Nucleus accumbens (tissue), 56 donors: ENCODE measurements around the gene PRELP.

Source experiments
- DNase-seq, 56 donors: peaks; one replicate each; lab custom pipeline; 2025; lab: John Stamatoyannopoulos, UW

The PRELP gene

GRCh38 chr1:203520315-203520714, 44.7 kb downstream of the PRELP start:
- no peak for DNase-seq

- DNase-seq = no peak
Measured at GRCh38 chr1:203521074-203521794, 45.6 kb downstream of the PRELP start.

GRCh38 chr1:203521812-203522211, 46.2 kb downstream of the PRELP start:
- no peak for DNase-seq

DNA sequence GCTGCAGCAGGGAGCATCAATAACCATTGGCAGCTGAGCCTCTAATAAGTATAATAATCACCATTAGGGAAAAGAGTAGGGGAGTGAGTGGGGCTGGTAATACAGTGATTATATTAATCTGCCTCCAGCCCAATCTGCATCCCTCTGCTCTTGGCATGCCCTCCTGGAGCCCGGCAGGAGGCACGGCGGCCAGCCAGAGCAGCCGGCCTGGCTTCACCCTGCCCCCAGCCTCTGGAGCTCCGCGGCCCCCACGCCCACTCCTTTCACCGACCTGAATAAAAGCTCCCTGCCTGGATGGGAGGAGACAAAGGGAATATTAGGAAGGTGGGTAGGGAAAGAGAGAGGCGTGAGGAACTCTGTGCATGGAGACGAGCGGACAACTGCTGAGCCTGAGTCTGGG, 46.6 kb downstream of the PRELP start:
- DNase-seq = peak in 2 of 56 donors; percentile 13 to 16

DNA sequence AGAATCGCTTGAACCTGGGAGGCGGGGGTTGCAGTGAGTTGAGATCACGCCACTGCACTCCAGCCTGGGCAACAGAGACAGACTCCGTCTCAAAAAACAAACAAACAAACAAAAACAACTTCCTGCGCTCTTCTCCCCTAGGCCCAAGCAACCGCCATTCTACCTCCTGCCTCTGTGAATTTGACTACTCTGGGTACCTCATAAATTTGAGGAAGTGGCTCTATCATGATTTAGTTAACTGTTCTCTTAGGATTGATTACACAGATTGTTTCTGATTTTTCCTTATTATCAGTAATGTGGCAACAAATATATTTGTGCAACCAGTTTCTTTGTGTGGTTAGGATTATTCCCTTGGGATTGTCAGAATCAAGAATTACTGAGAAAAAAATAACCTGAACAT, 48.1 kb downstream of the PRELP start:
- DNase-seq = no peak

- no peak for DNase-seq
Measured at GRCh38 chr1:203524152-203524551, 48.5 kb downstream of the PRELP start.

DNA sequence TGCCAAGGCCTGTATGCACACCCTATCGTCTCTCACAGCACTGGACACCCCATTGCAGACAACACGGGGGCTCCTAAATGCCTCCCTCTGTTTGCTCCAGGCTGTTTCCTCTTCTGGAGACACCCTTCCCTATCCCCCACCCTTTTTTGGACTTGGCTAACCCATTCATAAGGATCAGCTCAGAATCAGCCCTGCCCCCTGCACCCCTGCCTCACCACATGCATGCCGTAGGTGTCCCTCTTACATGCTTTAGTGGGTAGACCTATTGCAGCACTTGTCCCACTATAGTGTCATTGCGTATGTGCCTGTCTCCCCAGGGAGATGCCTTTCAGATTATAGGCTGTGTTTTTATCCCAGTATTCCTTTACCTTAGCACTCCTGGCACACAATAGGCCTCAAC, 49.2 kb downstream of the PRELP start:
- no peak for DNase-seq

DNA sequence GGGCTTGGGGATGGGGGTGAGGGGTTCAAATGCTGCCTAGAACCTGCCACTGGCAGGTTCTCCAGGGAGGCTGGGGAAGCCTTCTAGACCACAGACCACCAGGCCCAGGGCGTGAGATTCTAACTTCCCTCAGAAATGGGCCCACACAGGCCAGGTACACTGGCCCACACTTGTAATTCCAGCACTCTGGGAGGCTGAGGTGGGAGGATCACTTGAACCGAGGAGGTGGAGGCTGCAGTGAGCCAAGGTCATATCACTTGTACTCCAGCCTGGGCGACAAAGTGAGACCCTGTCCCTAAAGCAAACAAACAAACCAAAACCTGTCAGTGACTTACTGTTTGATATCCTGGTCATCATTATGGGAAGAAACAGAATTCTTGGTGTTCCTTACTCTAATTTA, 50.1 kb downstream of the PRELP start:
- DNase-seq = no peak

DNA sequence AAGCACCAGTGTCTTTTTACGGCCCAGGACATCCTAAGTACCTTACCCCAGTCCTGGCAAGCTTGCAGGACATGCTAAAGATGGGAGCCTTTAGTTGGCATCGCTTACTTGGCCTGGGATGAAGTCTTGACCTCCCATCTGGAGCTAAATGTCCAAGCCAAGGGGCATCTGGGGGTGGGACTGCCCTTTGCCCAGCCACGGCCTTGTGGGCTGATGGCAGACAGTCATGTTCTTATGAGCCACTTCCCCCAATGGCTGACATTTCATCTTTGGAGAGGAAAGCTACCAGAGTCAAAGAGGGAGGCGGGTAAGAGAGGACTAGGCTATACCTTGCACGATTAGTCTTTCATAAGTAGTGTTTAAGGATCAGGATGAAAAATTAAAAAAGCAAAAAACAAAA, 50.5 kb downstream of the PRELP start:
- DNase-seq = no peak

- no peak for DNase-seq
Measured at GRCh38 chr1:203526572-203526971, 51.0 kb downstream of the PRELP start.

GRCh38 chr1:203527013-203527412, 51.4 kb downstream of the PRELP start:
- no peak for DNase-seq

DNA sequence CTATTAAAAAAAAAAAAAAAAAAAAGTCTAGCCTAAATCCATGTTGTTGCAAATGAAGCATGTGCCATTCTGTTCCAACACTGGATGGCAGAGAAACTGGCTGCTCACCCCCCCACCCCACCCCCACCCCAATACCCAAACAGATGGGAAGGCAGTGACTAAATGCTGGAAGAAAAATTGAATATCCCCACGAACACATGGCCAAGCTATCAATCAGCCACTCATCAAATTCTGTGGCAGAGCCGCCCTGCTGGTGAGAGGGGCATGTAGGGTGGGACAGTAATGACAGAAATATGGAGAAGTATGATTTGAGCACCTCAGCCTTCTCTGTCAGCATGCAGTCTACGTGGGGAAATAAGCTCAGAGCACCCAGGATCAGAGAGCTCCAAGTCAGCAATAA, 52.5 kb downstream of the PRELP start:
- no peak for DNase-seq

- DNase-seq = no peak
Measured at GRCh38 chr1:203528976-203529835, 53.6 kb downstream of the PRELP start.

DNA sequence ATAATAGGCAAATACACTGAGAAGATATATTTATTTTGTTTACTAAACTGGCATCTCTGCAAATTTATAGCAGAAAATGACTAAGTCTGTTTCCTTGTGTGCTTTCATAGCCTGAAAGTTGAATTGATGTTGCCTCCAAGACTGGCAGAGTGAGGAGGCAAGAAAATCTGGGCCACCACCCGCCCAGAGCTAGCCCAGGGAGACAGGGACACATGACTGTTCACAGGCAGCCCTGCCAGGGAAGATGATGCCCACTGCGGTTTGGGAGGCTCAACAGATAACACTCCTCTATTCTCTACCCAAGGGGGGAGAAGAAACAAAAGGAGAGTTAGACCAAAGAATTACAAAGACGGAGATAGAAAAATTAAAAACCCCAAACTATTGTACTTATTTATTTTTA, 55.5 kb downstream of the PRELP start:
- DNase-seq = no peak

DNA sequence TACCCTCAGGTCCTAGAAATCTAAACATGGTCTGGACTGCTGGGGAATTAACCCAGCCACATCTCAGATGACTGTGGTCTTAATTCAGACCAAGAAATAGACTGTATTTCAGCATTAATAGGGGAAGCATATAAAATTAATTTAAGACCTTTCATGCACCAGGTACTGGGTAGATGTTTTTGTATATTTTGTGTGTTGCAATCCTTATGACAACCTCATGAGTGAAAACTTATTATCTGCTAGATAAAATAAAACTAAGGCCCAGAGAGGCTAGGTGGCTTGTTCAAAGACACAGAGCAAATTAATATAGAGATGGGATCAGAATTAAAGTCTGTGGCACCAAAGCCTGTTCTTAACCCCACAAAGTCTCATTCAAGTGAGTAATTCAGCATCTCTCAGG, 58.4 kb downstream of the PRELP start:
- no peak for DNase-seq

DNA sequence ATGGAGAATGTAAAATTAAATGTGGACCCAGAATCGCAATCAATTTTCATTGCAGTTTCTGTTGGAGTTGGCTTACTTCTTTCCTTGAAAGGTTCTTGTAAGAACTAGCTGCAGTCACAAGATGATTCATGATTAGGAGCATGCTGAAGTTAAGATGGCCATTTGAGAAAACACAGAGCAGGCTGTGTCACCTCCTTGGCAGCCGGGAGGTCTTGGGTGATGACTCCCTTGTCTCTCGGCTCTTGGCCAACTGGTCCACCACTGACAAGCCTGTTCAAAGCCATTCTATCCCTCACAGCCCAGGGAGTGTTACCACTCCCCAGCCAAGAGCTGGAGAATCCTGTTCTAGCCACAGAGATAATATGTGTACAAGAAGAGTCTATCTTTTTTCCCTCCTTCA, 58.9 kb downstream of the PRELP start:
- peak in 2 of 56 donors; percentile 19 to 28 for DNase-seq

DNA sequence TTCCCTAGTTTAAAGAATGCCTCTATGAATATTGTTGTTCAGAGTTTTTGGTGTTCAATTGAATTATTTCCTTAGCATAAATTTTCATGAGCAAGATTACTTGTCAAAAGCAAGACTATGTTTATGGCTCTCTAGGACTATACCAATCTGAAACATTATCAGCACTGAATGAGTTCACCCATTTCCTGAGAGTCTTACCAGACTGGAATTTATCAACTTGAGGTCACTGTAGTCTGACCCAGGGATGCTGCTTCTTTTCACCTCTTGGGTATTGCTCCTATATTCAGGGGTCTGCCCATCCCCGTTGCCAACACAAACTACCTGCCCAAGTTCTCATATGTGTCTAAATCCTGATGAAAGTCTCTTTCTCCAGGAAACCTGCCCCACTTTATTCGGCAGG, 61.0 kb downstream of the PRELP start:
- DNase-seq = no peak

GRCh38 chr1:203536980-203537455, 61.4 kb downstream of the PRELP start:
- DNase-seq = no peak

DNA sequence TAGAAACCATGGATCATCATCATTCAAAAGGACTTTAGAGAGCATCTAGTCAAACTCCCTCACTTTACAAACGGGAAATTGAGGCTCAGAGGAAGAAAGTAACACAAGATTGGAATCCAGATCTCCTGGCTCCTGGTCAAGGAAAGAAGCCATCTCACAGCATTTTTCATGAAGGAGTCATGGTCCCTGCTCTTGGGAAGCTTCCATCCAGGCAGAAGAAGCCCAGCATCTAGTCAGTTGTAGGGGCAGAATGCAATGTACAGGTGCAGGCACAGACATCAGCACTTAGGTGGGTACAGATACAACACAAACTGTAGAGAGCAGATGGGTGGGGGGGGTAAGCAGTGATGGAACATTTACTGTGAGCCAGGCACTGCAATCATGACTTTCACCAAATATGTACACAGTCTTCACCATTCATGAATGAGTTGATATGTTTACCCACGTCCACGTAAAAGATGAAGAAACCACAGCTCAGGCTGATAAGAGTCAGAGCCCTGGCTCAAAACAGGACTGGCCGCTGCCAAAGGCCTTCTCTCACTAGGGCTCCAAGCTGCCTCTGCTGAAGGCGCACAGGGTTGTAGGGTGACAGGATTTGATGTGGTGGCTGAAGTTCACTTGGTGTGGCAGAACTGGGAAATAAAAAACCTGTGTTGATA, 62.3 kb downstream of the PRELP start:
- no peak for DNase-seq

DNA sequence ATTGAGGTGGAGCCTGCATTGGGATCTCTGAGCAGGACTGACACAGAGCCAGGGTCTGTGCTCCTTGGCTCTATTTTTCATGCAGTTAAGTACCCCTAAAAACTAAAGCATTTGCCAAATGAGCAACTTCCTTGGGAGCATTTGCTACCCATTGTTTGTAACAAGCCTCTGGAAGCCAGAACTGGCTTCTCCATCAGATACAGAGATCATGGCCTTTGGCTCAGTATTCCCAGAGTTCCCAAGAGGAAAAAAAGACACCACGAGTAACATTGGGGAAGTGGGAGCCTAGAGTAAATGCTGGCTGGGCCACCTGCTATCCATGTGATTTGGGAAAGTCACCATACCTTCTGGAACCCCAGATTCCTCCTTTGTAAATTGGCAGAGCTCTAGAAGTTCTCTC, 63.1 kb downstream of the PRELP start:
- DNase-seq = no peak

GRCh38 chr1:203539831-203540546, 64.4 kb downstream of the PRELP start:
- no peak for DNase-seq
